Heart left ventricle (tissue), 13 donors: ENCODE measurements around the gene CCDC167.

ENCODE experiments used
- CTCF ChIP-seq, 12 donors: fragments of 200-600 bp; sonication (generic) in 4 of 12; IDR thresholded peaks; one replicate each; pipeline versions ENCODE4 v1.5.0 to v1.8.0; 2018 to 2022; ENCODE audit warnings: antibody characterized with exemption in 12 of 12, mild to moderate bottlenecking in 5 of 12
- POLR2A ChIP-seq, 2 donors: fragments of 450-650 bp; IDR thresholded peaks; one replicate each; pipeline ENCODE4 v1.6.1; 2017; ENCODE audit warnings: antibody characterized with exemption in 2 of 2, mild to moderate bottlenecking in 2 of 2, moderate library complexity in 2 of 2
- donor health status: ischemic (EF 13 %, LVEDD 7.1; RV severe dilation, severe dysfunction).
- donor health status: DM: no; HTN: yes; CAD: no.
- donor health status: DM: no; HTN: no; CAD: no.
- donor health status: ischemic (EF 25% LVEDD 6.9; RV normal size, moderate dysfunction).
- donor health status: ischemic (EF 25% LVEDD 5.7; RV mildly dilated, moderate dysfunction).
- donor health status: ischemic (EF 35%, LVEDD 5.7; RV mildly dilated, moderate dysfunction).
- donor health status: nonischemic (EF 11% LVEDD 7.7; RV severe dilation, severe dysfunction).
- donor health status: DM: yes; HTN: yes; CAD: no.
- donor health status: PGD.
- donor health status: ischemic (EF 29% LVEDD 5.4; RV normal size, mild dysfunction).
- donor health status: nonischemic (EF 23%, LVEDD 6.1; RV moderate dilation, normal function).

GRCh38 chr6:37521674-37522073, 22.0 kb upstream of the CCDC167 start:
- TF ChIP-seq POLR2A (IDR thresholded peaks at IDR 0.05), result no peak
- TF ChIP-seq CTCF (IDR thresholded peaks at IDR 0.05), result no peak
